DMS53 treated with DMSO at 0.1 percent for 48 hours (cell line): ENCODE results near the gene CORO2A.
"Not testable (repeated sequence)": the region's sequence is repeated elsewhere in the genome, so short reads cannot be mapped to it uniquely, and the experiment has no call there.

Experiments used
- DNase-seq: peaks from one replicate; lab custom pipeline; 2025; ENCODE audit not compliant: unreplicated experiment; lab: John Stamatoyannopoulos, UW

The CORO2A gene

GRCh38 chr9:98086461-98086860 is 106.0 kb downstream of the CORO2A start:
- DNase-seq: no peak

DNA sequence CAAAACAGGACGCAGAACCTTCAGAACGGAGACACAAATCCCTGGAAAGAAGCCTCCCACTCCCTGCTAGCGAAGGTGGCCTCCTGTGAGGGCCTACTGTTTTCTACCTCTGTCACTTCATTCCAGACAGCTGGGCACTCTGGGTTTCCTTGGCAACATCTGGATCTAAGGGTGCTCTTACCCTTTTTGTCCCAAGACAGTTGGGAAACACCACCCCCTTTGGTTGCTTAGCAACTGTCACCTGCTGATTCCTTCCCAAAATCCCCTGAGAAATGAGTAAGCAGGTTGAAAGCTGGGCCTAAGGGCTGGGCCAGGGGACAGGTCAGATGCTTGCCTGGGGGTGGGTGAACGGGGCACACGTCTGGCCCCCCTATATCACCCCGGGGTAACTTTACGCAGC is 106.5 kb downstream of the CORO2A start:
- no peak for DNase-seq

DNA sequence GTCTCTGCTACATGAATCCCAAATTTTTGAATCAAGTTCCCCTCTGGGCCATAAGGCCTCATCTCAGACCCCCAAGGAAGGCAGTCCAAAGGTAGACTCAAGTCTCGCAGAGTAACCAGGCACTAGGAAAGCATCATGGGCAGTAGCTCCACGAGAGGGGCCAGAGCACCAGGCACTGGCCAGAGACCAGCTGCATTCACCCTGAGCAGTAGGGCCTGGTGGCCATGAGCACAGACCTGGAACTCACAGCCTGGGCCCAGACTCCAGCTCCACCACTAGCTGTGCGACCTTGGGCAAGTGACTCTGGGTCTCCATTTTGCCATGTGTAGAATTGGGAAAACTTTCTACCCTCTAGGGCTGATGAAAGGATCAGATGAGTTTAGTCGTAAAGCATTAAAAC is 107.4 kb downstream of the CORO2A start:
- DNase-seq: no peak

GRCh38 chr9:98084396-98084795 is 108.0 kb downstream of the CORO2A start:
- no peak for DNase-seq

- no peak for DNase-seq
Observed at GRCh38 chr9:98083566-98084183, 108.8 kb downstream of the CORO2A start.

DNA sequence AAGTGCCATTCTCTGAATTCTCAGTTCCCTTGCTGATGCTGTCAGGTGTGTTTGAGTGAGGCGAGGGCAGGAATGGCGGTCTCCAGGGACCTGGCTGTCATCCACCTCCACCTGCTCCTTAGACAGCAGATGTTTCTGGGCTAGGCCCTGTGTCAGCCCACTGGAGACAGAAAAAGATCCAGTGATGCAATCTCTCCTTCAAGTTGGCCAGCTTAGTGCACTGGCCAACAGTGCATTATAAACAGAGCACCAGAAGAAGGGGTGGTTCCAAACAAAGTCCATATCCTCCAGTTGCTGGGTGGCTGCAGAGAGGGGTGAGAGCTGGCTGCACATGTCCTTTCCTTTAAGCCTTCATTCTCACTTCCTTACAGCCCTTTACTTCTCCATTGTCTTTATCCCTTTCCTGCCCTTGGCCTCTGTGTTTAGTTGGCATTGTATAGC is 109.4 kb downstream of the CORO2A start:
- no peak for DNase-seq

DNA sequence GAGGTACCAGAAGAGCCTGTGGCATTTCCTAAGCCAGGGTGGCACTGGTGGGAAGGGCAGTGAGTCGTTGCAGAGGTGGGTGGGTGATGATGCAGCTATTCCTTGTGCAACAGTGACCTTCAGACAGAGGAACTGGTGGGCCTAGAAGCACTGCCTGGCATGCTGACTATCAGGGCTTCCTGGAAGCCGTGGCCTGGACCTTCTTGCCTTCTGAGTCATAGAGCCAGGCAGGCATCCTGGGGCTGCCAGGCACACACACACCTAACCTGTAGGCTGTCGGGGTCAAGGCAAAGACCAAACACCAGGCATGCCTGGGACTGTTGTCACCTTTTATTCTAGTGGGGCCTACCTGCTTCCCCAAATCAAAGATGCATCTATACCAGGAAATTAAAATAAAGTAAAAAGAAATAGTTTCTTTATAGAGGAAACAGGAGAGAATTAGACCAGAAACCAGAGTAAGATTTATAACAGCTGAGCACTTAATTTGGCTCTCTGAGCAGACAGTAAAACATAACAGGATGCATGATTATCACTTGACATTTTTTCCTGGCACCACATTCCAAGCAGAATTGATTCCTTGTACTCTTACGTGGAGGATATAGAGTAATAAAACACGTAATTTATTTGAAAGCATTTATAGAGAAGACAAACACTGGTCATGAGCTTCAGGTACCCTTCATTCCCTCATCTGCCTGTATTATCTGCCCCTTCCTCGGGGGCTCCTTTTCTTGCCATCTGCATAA is 110.8 kb downstream of the CORO2A start:
- DNase-seq: no peak

- DNase-seq: no peak
Observed at GRCh38 chr9:98080780-98081179, 111.7 kb downstream of the CORO2A start.

GRCh38 chr9:98080326-98080725 is 112.1 kb downstream of the CORO2A start:
- DNase-seq: no peak

GRCh38 chr9:98078895-98079294 is 113.5 kb downstream of the CORO2A start:
- no peak for DNase-seq

DNA sequence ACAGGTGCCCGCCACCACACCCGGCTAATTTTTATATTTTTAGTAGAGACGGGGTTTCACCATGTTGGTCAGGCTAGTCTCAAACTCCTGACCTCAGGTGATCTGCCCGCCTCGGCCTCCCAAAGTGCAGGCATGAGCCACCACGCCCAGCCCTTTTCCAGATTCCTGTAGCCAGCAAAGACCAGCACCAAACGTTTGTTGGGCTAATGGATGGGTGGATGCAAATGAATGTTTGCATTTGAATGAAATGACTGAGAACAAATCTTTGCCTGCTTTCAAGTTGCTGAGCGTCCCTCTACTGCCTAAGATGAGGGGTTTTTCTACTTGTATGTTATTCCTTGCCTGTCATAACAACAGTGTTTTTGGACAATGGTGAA is 115.9 kb downstream of the CORO2A start:
- DNase-seq: not testable (repeated sequence)

GRCh38 chr9:98075332-98075805 is 117.1 kb downstream of the CORO2A start:
- DNase-seq: no peak

DNA sequence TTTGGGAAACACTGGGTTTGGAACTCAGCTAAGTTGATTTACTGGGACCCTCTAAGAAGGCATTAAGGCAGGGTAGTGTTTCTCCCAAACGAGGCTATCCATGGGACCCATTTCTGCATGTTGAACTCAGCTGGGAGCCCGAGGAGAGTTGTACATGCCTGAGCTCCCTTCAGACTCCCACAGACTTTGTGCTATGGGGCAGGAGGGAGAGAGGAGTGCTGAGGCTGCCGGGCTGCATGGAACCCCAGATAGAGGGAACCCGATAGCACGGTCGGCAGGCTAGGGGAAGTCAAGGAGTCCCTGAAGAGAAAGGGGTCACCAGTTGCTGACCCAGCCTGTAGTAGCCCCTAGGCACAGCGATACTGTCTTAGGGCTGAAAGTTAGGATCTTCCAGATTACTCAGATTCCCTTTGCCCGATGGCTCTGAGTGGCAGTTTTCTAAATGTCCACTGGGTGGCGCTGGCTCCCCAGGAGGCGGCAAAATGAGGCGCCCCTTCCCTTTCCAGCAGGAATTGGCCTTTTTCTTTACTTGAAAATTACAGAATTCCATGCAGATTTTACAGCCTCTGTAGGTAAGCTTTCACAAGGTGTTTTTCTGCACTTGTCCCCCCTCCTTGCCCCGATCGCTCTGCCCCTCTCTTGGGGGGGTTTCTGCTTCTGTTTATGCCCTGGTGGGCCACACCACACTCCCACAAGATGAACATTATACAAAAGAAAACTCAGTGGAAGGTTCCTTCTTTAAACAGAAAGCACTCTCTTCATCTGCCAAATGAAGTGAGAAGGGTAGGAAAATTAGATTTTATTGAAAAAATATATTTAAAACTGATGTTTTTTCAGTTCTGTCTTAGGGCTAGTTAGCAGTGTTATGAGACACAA is 118.1 kb downstream of the CORO2A start:
- DNase-seq: peak; percentile 4

- DNase-seq: no peak
Observed at GRCh38 chr9:98071737-98072136, 120.7 kb downstream of the CORO2A start.
